NCI-H2196 (cell line): ENCODE measurements around the gene GC.
"Not testable (repeated sequence)": the region's sequence is repeated elsewhere in the genome, so short reads cannot be mapped to it uniquely, and the experiment has no call there.

Experiments used
- DNase-seq: peaks from one replicate; lab custom pipeline; 2025; ENCODE audit not compliant: unreplicated experiment; lab: John Stamatoyannopoulos, UW

Gene GC

GRCh38 chr4:71783972-71784371 lies at the start of gene GC:
TSS of gene GC (minus strand) at chr4:71784079. CDS start at chr4:71784018, 61 bp downstream.
- no peak for DNase-seq

GRCh38 chr4:71833232-71833900 lies 49.5 kb upstream of the GC start:
- DNase-seq = no peak

- DNase-seq = no peak
Observed at GRCh38 chr4:71832049-71832448, 48.2 kb upstream of the GC start.

GRCh38 chr4:71830497-71831190 lies 46.8 kb upstream of the GC start:
- no peak for DNase-seq

- DNase-seq = no peak
Observed at GRCh38 chr4:71828470-71828869, 44.6 kb upstream of the GC start.

- no peak for DNase-seq
Observed at GRCh38 chr4:71827826-71828225, 43.9 kb upstream of the GC start.

GRCh38 chr4:71816676-71817303 lies 32.9 kb upstream of the GC start:
- no peak for DNase-seq

GRCh38 chr4:71814433-71814832 lies 30.6 kb upstream of the GC start:
- DNase-seq = no peak

GRCh38 chr4:71809805-71810204 lies 25.9 kb upstream of the GC start:
- not testable (repeated sequence) for DNase-seq

GRCh38 chr4:71807469-71807868 lies 23.6 kb upstream of the GC start:
- DNase-seq = no peak

- not testable (repeated sequence) for DNase-seq
Observed at GRCh38 chr4:71805230-71805629, 21.4 kb upstream of the GC start.

- DNase-seq = not testable (repeated sequence)
Observed at GRCh38 chr4:71804017-71804697, 20.3 kb upstream of the GC start.

GRCh38 chr4:71785959-71786358 lies 2.1 kb upstream of the GC start:
- no peak for DNase-seq

GRCh38 chr4:71784569-71785197 lies 804 bp upstream of the GC start:
- no peak for DNase-seq

GRCh38 chr4:71777891-71778290 lies 6.0 kb downstream of the GC start:
- DNase-seq = no peak

- DNase-seq = no peak
Observed at GRCh38 chr4:71775449-71775848, 8.4 kb downstream of the GC start.

GRCh38 chr4:71774136-71774535 lies 9.7 kb downstream of the GC start:
- no peak for DNase-seq

- no peak for DNase-seq
Observed at GRCh38 chr4:71773004-71773403, 10.9 kb downstream of the GC start.

- DNase-seq = no peak
Observed at GRCh38 chr4:71772592-71772991, 11.3 kb downstream of the GC start.

GRCh38 chr4:71771613-71772012 lies 12.3 kb downstream of the GC start:
- DNase-seq = no peak

GRCh38 chr4:71769434-71769833 lies 14.4 kb downstream of the GC start:
- no peak for DNase-seq
